ENCODE measurements around the gene VWDE. TPM values are rescaled to one million over a fixed set of nuclear protein-coding genes. Genes with fewer than 3 reads are reported as not detected.

Gene VWDE
- total and polyA plus RNA-seq, 2 of the 13 experiments (the other 11 are each of a cell fraction or from before 2014, with no cell fraction given): 0.12 to 0.27 TPM

DNA sequence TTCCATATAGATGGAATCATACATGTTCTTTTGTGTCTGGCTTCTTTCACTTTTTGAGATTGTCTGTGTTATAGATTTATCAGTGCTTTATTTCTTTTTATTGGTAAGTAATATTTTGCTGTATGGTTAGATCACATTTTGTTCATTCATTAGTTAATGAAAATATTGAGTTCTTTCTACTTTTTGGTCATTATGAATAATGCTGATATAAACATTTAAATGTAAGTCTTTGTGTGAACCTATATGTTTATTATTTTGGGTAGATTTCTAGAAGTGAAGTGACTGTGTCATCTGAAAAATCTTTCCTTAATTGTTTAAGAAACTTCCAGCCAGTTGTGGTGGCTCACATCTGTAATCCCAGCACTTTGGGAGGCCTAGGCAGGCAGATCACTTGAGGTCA is 11.4 kb upstream of the VWDE start:
- intact Hi-C loops (cut with micrococcal nuclease; ENCODE audit: unreplicated experiment) (no loop called here), in situ Hi-C loops (cut with HindIII; ENCODE audit: extremely low pct_ligation_motif_present, low pct_unique_long_range_greater_than_20kb) (no loop called here)
- BruUV-seq (replicated peaks): no TSS peak
- no peak for DNase-seq (ENCODE audit: low spot score)
- Histone ChIP-seq H4K20me1 (ENCODE audit: insufficient read depth, low read length) (no peaks in the 10 kb centered on the region), H3K9ac (ENCODE audit: insufficient read depth, low read depth, low read length) (no peak overlapping the region), H3K27ac (ENCODE audit: extremely low read length, insufficient read depth, low read length) (no peak overlapping the region), H3K36me3 (replicated peaks in 1 of 2; ENCODE audit: control insufficient read depth in 1 of 2, insufficient read depth in 2 of 2, low read length in 2 of 2) (no peaks in the 10 kb centered on the region), H2AFZ (ENCODE audit: low read length) (no peak overlapping the region), H3K4me2 (ENCODE audit: low read depth, low read length) (no peak overlapping the region), H3K9me3 (ENCODE audit: low read length) (no peaks in the 10 kb centered on the region), H3K4me3 (replicated peaks in 1 of 3; ENCODE audit: insufficient read depth in 1 of 3, low read depth in 2 of 3, low read length in 3 of 3) (no peak overlapping the region), H3K79me2 (ENCODE audit: insufficient read depth, low read length) (no peaks in the 10 kb centered on the region), H3K4me1 (ENCODE audit: insufficient read depth, low read length) (no peaks in the 10 kb centered on the region), H3K27me3 (ENCODE audit: control insufficient read depth in 1 of 2, insufficient read depth in 2 of 2, low read length in 2 of 2) (no peaks in the 10 kb centered on the region)
- ChIA-PET POLR2A (no interaction called here), CTCF (ENCODE audit: low intra/inter-chr PET ratio, low total read pairs) (no interaction called here)
- no peak for ATAC-seq
- FAIRE-seq: no peak
- TF ChIP-seq KDM3A (CRISPR knock-in tag; IDR thresholded peaks at IDR 0.05; ENCODE audit: low read depth) (no peak), MAFK (conservative IDR thresholded peaks at IDR 0.05 in 1 of 2, IDR thresholded peaks at IDR 0.05 in 1 of 2; ENCODE audit: low read length in 2 of 2) (peak in 1 of 2 experiments; percentile 28; a peak in 2 of 4 replicates)
- TF ChIP-seq, protein P1, sequence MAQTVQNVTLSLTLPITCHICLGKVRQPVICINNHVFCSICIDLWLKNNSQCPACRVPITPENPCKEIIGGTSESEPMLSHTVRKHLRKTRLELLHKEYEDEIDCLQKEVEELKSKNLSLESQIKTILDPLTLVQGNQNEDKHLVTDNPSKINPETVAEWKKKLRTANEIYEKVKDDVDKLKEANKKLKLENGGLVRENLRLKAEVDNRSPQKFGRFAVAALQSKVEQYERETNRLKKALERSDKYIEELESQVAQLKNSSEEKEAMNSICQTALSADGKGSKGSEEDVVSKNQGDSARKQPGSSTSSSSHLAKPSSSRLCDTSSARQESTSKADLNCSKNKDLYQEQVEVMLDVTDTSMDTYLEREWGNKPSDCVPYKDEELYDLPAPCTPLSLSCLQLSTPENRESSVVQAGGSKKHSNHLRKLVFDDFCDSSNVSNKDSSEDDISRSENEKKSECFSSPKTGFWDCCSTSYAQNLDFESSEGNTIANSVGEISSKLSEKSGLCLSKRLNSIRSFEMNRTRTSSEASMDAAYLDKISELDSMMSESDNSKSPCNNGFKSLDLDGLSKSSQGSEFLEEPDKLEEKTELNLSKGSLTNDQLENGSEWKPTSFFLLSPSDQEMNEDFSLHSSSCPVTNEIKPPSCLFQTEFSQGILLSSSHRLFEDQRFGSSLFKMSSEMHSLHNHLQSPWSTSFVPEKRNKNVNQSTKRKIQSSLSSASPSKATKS (CRISPR knock-in tag; IDR thresholded peaks at IDR 0.05): no peak
- TF ChIP-seq, protein P2, sequence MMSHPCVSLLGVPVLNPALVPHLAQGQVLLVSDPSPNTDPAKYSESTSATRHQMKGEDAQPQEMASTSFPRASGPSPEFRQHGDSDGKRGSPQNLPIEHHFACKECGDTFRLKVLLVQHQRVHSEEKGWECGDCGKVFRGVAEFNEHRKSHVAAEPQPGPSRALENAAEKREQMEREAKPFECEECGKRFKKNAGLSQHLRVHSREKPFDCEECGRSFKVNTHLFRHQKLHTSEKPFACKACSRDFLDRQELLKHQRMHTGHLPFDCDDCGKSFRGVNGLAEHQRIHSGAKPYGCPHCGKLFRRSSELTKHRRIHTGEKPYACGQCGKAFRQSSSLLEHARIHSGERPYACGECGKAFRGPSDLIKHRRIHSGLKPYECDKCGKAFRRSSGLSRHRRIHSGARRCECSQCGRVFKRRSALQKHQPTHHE (CRISPR knock-in tag; IDR thresholded peaks at IDR 0.05; ENCODE audit: borderline replicate concordance): no peak

DNA sequence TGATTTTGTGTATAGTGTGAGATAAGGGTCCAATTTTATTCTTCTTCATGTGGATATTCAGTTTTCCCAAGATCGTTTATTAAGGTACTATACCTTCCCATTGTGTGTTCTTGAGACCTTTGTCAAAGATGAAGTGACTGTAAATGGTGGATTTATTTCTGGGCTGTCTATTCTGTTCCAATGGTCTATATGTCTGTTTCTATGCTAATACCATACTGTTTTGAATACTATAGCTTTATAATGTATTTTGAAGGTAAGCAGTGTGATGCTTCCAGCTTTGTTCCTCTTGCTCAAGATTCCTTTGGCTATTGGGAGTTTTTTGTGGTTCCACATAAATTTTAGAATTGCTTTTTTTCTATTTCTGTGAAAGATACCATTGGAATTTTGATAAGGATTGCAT is 8.7 kb upstream of the VWDE start:
- H3K36me3 ChIP-seq (replicated peaks in 1 of 2; ENCODE audit: control insufficient read depth in 1 of 2, insufficient read depth in 2 of 2, low read length in 2 of 2): no peaks in the 10 kb centered on the region
- H3K4me1 ChIP-seq (ENCODE audit: insufficient read depth, low read length): no peaks in the 10 kb centered on the region
- intact Hi-C loops (cut with micrococcal nuclease; ENCODE audit: unreplicated experiment) (no loop called here), in situ Hi-C loops (cut with HindIII; ENCODE audit: extremely low pct_ligation_motif_present, low pct_unique_long_range_greater_than_20kb) (no loop called here)
- DNase-seq (ENCODE audit: low spot score) (no peak), ATAC-seq (no peak), FAIRE-seq (no peak)
- no peaks in the 10 kb centered on the region for H3K27me3 ChIP-seq (ENCODE audit: control insufficient read depth in 1 of 2, insufficient read depth in 2 of 2, low read length in 2 of 2)
- H2AFZ ChIP-seq (ENCODE audit: low read length): no peak overlapping the region
- BruUV-seq (replicated peaks): no TSS peak
- no peaks in the 10 kb centered on the region for H3K79me2 ChIP-seq (ENCODE audit: insufficient read depth, low read length)
- no peak overlapping the region for H3K9ac ChIP-seq (ENCODE audit: insufficient read depth, low read depth, low read length)
- CTCF ChIA-PET (ENCODE audit: low intra/inter-chr PET ratio, low total read pairs): no interaction called here
- TF ChIP-seq SRSF1 (optimal IDR thresholded peaks at IDR 0.05; ENCODE audit: low read depth, low read length): no peak
- TF ChIP-seq, protein P2 (CRISPR knock-in tag; IDR thresholded peaks at IDR 0.05; ENCODE audit: borderline replicate concordance): no peak
- TF ChIP-seq IRF2 (CRISPR knock-in tag; IDR thresholded peaks at IDR 0.05): no peak
- no peak for TF ChIP-seq FOXC1 (CRISPR knock-in tag; IDR thresholded peaks at IDR 0.05; ENCODE audit: borderline replicate concordance)
- TF ChIP-seq, protein P3, sequence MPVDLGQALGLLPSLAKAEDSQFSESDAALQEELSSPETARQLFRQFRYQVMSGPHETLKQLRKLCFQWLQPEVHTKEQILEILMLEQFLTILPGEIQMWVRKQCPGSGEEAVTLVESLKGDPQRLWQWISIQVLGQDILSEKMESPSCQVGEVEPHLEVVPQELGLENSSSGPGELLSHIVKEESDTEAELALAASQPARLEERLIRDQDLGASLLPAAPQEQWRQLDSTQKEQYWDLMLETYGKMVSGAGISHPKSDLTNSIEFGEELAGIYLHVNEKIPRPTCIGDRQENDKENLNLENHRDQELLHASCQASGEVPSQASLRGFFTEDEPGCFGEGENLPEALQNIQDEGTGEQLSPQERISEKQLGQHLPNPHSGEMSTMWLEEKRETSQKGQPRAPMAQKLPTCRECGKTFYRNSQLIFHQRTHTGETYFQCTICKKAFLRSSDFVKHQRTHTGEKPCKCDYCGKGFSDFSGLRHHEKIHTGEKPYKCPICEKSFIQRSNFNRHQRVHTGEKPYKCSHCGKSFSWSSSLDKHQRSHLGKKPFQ (CRISPR knock-in tag; IDR thresholded peaks at IDR 0.05; ENCODE audit: insufficient replicate concordance): no peak
- TF ChIP-seq ZNF660 (CRISPR knock-in tag; IDR thresholded peaks at IDR 0.05; ENCODE audit: borderline replicate concordance, low read depth): no peak
- POLR2A ChIA-PET: no interaction called here
- 0% methylated on average over 1 of the region's 1 CpG for WGBS (ENCODE audit: low lambda C conversion rate)
- no peaks in the 10 kb centered on the region for H4K20me1 ChIP-seq (ENCODE audit: insufficient read depth, low read length)
- no peak overlapping the region for H3K4me2 ChIP-seq (ENCODE audit: low read depth, low read length)
- no peak overlapping the region for H3K27ac ChIP-seq (ENCODE audit: extremely low read length, insufficient read depth, low read length)
- H3K9me3 ChIP-seq (ENCODE audit: low read length): no peaks in the 10 kb centered on the region
- no peak overlapping the region for H3K4me3 ChIP-seq (replicated peaks in 1 of 3; ENCODE audit: insufficient read depth in 1 of 3, low read depth in 2 of 3, low read length in 3 of 3)

All from HepG2 (cell line).